K562 (cell line): ENCODE data around the gene TRIM34. TPM values are rescaled to one million over a fixed set of nuclear protein-coding genes. Genes with fewer than 3 reads are reported as not detected.

Experiments used
- BCLAF1 ChIP-seq, 2 experiments: fragments of 450-650 bp in 1 of 2; IDR thresholded peaks; 2 replicates each; pipeline ENCODE4 v1.6.1; 2011 to 2017; ENCODE audit warnings: low read depth in 2 of 2, antibody characterized with exemption in 1 of 2, borderline replicate concordance in 1 of 2, low read length in 1 of 2, mild to moderate bottlenecking in 1 of 2, mixed read lengths in 1 of 2; ENCODE audit not compliant: control insufficient read depth in 1 of 2
- E2F5 ChIP-seq: sonication (generic); formaldehyde crosslinking; IDR thresholded peaks from 2 replicates; pipeline ENCODE4 v1.8.0; 2022; ENCODE audit warnings: mild to moderate bottlenecking, missing genetic modification reagents
- E2F6 ChIP-seq, 2 experiments: IDR thresholded peaks; 2 replicates each; pipeline ENCODE4 v1.6.1; 2011; ENCODE audit warnings: borderline replicate concordance in 1 of 2, control low read depth in 1 of 2, low read depth in 1 of 2, low read length in 1 of 2, mild to moderate bottlenecking in 1 of 2, mixed read lengths in 1 of 2, moderate library complexity in 1 of 2; ENCODE audit not compliant: insufficient read depth in 1 of 2, insufficient read length in 1 of 2, poor library complexity in 1 of 2, severe bottlenecking in 1 of 2; ENCODE audit errors: extremely low read depth in 1 of 2
- ETV6 ChIP-seq, 3 experiments: fragments of 150-350 bp in 1 of 3; sonication (generic) in 1 of 3; formaldehyde crosslinking in 1 of 3; IDR thresholded peaks; 2 replicates each; pipeline versions ENCODE4 v1.6.1 to v1.8.0; 2014 to 2022; ENCODE audit warnings: borderline replicate concordance in 2 of 3, low read depth in 2 of 3, antibody characterized with exemption in 1 of 3, low read length in 1 of 3, mild to moderate bottlenecking in 1 of 3, missing genetic modification reagents in 1 of 3
- FOXM1 ChIP-seq, 2 experiments: fragments of 450-650 bp in 1 of 2; sonication (generic) in 1 of 2; formaldehyde crosslinking in 1 of 2; IDR thresholded peaks; 2 replicates each; pipeline versions ENCODE4 v1.6.1 to v1.9.0; 2017 to 2022; ENCODE audit warnings: low read depth in 2 of 2, mild to moderate bottlenecking in 2 of 2, missing genetic modification reagents in 1 of 2, moderate library complexity in 1 of 2
- HLTF ChIP-seq: fragments of 450-650 bp; IDR thresholded peaks from 2 replicates; pipeline ENCODE4 v1.6.1; 2016
- NCOA1 ChIP-seq: fragments of 450-650 bp; IDR thresholded peaks from 2 replicates; pipeline ENCODE4 v1.6.1; 2016; ENCODE audit warnings: low read depth
- TGIF2 ChIP-seq: sonication (generic); formaldehyde crosslinking; IDR thresholded peaks from 2 replicates; pipeline ENCODE4 v1.8.1; 2022; ENCODE audit warnings: mild to moderate bottlenecking, missing genetic modification reagents, moderate library complexity
- ZNF217 ChIP-seq: sonication (generic); formaldehyde crosslinking; IDR thresholded peaks from 2 replicates; pipeline ENCODE4 v1.8.0; 2022; ENCODE audit warnings: mild to moderate bottlenecking, missing genetic modification reagents
- ZNF644 ChIP-seq: fragments of 200-800 bp; sonication (Bioruptor generic); IDR thresholded peaks from 2 replicates; pipeline ENCODE4 v1.6.1; 2016; ENCODE audit warnings: low read depth, missing genetic modification characterization, missing compliant biosample characterization
- polyA plus RNA-seq, 8 experiments: library from polyadenylated mRNA; depleted of rRNA in 4 of 8; stranded (reverse) in 5 of 8; unstranded in 3 of 8; fragments of >200 nt; fragmentation: Nextera tagmentation in 2 of 8; fragmentation: Illumina TruSeq in 1 of 8; extraction: Ambion mirVana in 2 of 8; extraction: Trizol in 1 of 8; gene quantifications; 2 replicates each; pipeline versions ENCODE4 v1.2.1 to v1.2.3, GENCODE V29; 2011 to 2014; ENCODE audit warnings: inconsistent platforms in 1 of 8, missing spikeins in 1 of 8
- total RNA-seq, 7 experiments: library from RNA; depleted of rRNA in 6 of 7; stranded (reverse); fragments of >200 nt in 6 of 7; fragmentation: Illumina TruSeq in 2 of 7; extraction: Trizol in 2 of 7; gene quantifications; 2 replicates each; pipeline versions ENCODE4 v1.2.1 to v1.2.3, GENCODE V29; 2011 to 2021; ENCODE audit warnings: low replicate concordance in 1 of 7

The TRIM34 gene
- total and polyA plus RNA-seq, 9 of the 15 experiments (the other 6 are each of a cell fraction or from before 2014, with no cell fraction given): 0.31 to 2.9 (median 1.3) TPM

- TF ChIP-seq BCLAF1 (IDR thresholded peaks at IDR 0.05; ENCODE audit: borderline replicate concordance in 1 of 2, control insufficient read depth in 1 of 2, low read depth in 2 of 2, low read length in 1 of 2): no peak
- no peak for TF ChIP-seq TGIF2 (CRISPR knock-in tag)
- TF ChIP-seq ZNF217 (CRISPR knock-in tag): no peak
- TF ChIP-seq E2F5 (CRISPR knock-in tag): no peak
- no peak for TF ChIP-seq FOXM1 (IDR thresholded peaks at IDR 0.05; ENCODE audit: low read depth)
- no peak for TF ChIP-seq FOXM1 (CRISPR knock-in tag; IDR thresholded peaks at IDR 0.05; ENCODE audit: low read depth)
- no peak for TF ChIP-seq HLTF
- TF ChIP-seq E2F6 (IDR thresholded peaks at IDR 0.05; ENCODE audit: borderline replicate concordance in 1 of 2, extremely low read depth in 1 of 2, insufficient read depth in 1 of 2, insufficient read length in 1 of 2, low read depth in 1 of 2, low read length in 1 of 2, poor library complexity in 1 of 2, severe bottlenecking in 1 of 2): no peak
- TF ChIP-seq ZNF644: no peak
- TF ChIP-seq ETV6 (IDR thresholded peaks at IDR 0.05; ENCODE audit: borderline replicate concordance in 1 of 2, low read depth in 2 of 2, low read length in 1 of 2): no peak
- TF ChIP-seq ETV6 (CRISPR knock-in tag; IDR thresholded peaks at IDR 0.05; ENCODE audit: borderline replicate concordance): no peak
- no peak for TF ChIP-seq NCOA1
Observed at GRCh38 chr11:5593146-5593545, 31.7 kb upstream of the TRIM34 start (continued).
